Thymus (tissue), 11 donors: Measurements from ENCODE around the gene PKD1. TPM values are rescaled to one million over a fixed set of nuclear protein-coding genes. Genes with fewer than 3 reads are reported as not detected.

ENCODE experiments used
- DNase-seq, 9 donors: peaks; one replicate each; pipeline ENCODE4 v3.0.0-alpha.2; 2013; ENCODE audit warnings: low spot score in 9 of 9, low read depth in 6 of 9, missing footprints in 1 of 9
- H3K27ac ChIP-seq, 2 donors: one replicate each; pipeline ENCODE4 v1.5.1; 2013; ENCODE audit warnings: control low read depth in 1 of 2, low read depth in 1 of 2, low read length in 1 of 2, mild to moderate bottlenecking in 1 of 2, moderate library complexity in 1 of 2
- H3K27me3 ChIP-seq, 2 donors: one replicate each; pipeline ENCODE4 v1.5.1; 2013; ENCODE audit warnings: low read length in 1 of 2; ENCODE audit not compliant: control insufficient read depth in 2 of 2, insufficient read depth in 1 of 2
- H3K36me3 ChIP-seq, 2 donors: one replicate each; pipeline ENCODE4 v1.5.1; 2013; ENCODE audit warnings: low read length in 1 of 2, mild to moderate bottlenecking in 1 of 2, moderate library complexity in 1 of 2; ENCODE audit not compliant: control insufficient read depth in 2 of 2, insufficient read depth in 2 of 2
- H3K4me1 ChIP-seq, 2 donors: one replicate each; pipeline ENCODE4 v1.5.1; 2013; ENCODE audit warnings: low read length in 2 of 2; ENCODE audit not compliant: control insufficient read depth in 2 of 2, insufficient read depth in 2 of 2
- H3K4me3 ChIP-seq, 2 donors: one replicate each; pipeline ENCODE4 v1.5.1; 2013; ENCODE audit warnings: low read length in 2 of 2, control low read depth in 1 of 2, mild to moderate bottlenecking in 1 of 2
- H3K9me3 ChIP-seq, 2 donors: one replicate each; pipeline ENCODE4 v1.5.1; 2013; ENCODE audit warnings: low read length in 1 of 2, mild to moderate bottlenecking in 1 of 2; ENCODE audit not compliant: control insufficient read depth in 2 of 2, insufficient read depth in 1 of 2
- WGBS: extraction: QIAGEN DNeasy Blood & Tissue Kit; methylation state at CpG from one replicate; pipeline ENCODE4 v1.1.7; 2013; 5-methylcytosine and 5-hydroxymethylcytosine counted together
- polyA plus RNA-seq: library from polyadenylated mRNA; stranded (reverse); fragments of 200-250 nt; gene quantifications from one replicate; pipeline ENCODE4 v1.2.3, GENCODE V29; 2013
- total RNA-seq: library from RNA; stranded (reverse); fragments of 120-200 nt; gene quantifications from one replicate; pipeline ENCODE4 v1.2.4, GENCODE V29; 2013
- donor health status: healthy.

Gene PKD1
- total and polyA plus RNA-seq, 2 donors: 13.4 to 35.3 TPM

- Histone ChIP-seq H3K4me3 (no peak overlapping the region), H3K27ac (no peak overlapping the region), H3K9me3 (no peaks in the 10 kb centered on the region), H3K27me3 (no peaks in the 10 kb centered on the region), H3K36me3 (peaks cover 59 to 78% of the 10 kb centered on the region in 2 donors), H3K4me1 (no peaks in the 10 kb centered on the region)
- 96% methylated on average over 34 of the region's 34 CpGs for WGBS
- no peak for DNase-seq
Observed at GRCh38 chr16:2071454-2072202, 64.1 kb downstream of the PKD1 start.

DNA sequence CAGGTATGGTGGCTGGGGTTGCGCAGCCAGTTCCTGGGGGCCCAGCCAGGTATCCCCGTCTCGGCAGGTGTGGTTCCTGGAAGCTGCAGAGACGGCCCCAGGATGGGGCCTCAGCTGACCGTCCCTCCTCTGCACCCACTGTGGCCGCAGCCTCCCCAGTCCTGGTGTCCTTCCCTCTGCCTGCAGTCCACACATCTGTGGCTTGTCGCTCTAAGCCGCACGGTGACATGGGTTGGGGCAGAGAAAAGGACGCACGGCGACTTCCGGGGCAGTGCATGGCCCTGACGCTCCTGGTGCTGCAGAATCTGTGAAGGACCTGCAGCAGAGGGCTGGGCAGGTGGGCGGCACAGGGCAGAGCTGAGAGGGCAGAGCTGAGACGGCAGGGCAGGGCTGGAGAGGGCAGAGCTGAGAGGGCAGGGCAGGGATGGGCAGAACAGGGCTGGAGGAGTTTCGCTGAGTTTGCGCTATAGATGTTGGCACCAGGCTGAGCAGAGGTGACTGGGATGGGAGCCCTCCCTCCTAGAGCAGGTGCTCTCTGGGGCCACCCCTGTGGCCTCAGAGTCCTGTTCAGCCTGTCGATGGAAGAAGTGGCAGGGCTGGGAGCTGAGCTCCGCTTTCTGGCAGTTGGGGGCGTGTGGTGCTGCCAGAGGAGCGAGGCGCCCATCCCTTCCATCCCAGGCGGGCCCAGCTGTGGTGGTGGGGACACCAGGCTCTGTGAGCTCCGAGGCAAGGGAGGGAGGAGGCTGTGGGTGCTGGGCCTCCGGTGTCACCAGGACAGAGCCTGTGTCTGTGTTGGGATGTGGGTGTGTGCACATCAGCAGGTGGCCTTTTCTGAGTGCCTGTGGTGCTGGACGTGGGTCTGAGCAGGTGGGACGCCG lies 64.9 kb downstream of the PKD1 start:
- no peak for DNase-seq
- Histone ChIP-seq H3K36me3 (peaks cover 58 to 77% of the 10 kb centered on the region in 2 donors), H3K4me1 (no peaks in the 10 kb centered on the region), H3K27me3 (no peaks in the 10 kb centered on the region), H3K4me3 (no peak overlapping the region), H3K9me3 (no peaks in the 10 kb centered on the region), H3K27ac (no peak overlapping the region)
- WGBS: 97% methylated on average over 29 of the region's 29 CpGs

GRCh38 chr16:2066139-2066538 lies 69.6 kb downstream of the PKD1 start:
- no peaks in the 10 kb centered on the region for H3K27me3 ChIP-seq
- no peak overlapping the region for H3K27ac ChIP-seq
- no peaks in the 10 kb centered on the region for H3K4me1 ChIP-seq
- no peaks in the 10 kb centered on the region for H3K9me3 ChIP-seq
- peaks cover 54 to 74% of the 10 kb centered on the region in 2 donors for H3K36me3 ChIP-seq
- no peak overlapping the region for H3K4me3 ChIP-seq
- no peak for DNase-seq
- WGBS: 98% methylated on average over 11 of the region's 11 CpGs

DNA sequence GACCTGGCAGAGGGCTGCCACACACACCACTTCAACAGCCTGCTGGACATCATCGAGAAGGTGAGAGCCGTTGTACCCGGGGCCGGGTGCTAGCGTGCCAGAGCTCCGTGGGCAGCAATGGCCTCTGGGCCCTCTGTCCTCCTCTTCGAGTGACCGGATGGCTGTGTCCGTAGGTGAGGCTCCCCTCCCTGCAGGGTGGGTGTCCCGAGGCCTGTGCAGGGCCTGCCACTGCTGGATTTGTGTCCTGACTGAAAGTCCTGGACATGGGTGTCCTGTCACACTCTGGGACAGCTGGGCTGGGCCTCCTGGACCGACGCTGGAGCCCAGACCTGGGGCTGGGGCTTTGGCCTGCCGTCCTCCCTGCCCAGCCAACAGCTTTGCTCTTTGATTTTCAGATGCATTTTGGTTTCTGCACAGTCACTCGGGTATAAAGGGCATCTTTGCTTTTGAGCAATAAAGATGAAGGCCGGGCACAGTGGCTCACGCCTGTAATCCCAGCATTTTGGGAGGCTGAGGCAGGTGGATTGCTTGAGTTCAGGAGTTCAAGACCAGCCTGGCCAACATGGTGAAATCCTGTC lies 71.2 kb downstream of the PKD1 start:
- Histone ChIP-seq H3K9me3 (no peaks in the 10 kb centered on the region), H3K4me3 (no peak overlapping the region), H3K27me3 (no peaks in the 10 kb centered on the region), H3K27ac (no peak overlapping the region), H3K36me3 (peaks cover 56 to 76% of the 10 kb centered on the region in 2 donors), H3K4me1 (no peaks in the 10 kb centered on the region)
- DNase-seq: no peak
- WGBS: 98% methylated on average over 16 of the region's 16 CpGs

DNA sequence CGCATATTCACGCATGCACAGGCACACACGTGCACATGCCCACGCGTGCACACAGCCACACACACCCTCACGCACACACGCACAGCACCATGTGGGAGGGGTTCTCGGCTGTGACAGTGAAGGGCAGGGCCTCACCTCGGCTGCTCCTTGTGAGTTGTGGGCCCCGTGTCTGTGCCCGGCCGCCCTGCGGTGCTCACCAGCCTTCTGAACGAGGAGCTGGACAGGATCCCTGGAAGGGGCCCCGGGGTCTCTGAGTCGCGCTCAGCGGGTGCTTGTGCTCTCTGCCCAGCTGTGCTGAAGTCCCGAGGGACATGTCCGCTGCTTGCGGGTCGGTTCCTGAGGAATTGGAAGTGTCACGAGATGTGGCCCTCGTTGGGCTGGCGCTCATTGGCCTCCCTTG lies 71.8 kb downstream of the PKD1 start:
- WGBS: 98% methylated on average over 25 of the region's 25 CpGs
- Histone ChIP-seq H3K27me3 (no peaks in the 10 kb centered on the region), H3K36me3 (peaks cover 55 to 73% of the 10 kb centered on the region in 2 donors), H3K4me1 (no peaks in the 10 kb centered on the region), H3K9me3 (no peaks in the 10 kb centered on the region), H3K4me3 (no peak overlapping the region), H3K27ac (no peak overlapping the region)
- DNase-seq: no peak

GRCh38 chr16:2062801-2063200 lies 72.9 kb downstream of the PKD1 start:
- H3K27ac ChIP-seq: no peak overlapping the region
- no peak for DNase-seq
- H3K27me3 ChIP-seq: no peaks in the 10 kb centered on the region
- no peaks in the 10 kb centered on the region for H3K9me3 ChIP-seq
- H3K4me3 ChIP-seq: no peak overlapping the region
- 98% methylated on average over 28 of the region's 28 CpGs for WGBS
- H3K36me3 ChIP-seq: peaks cover 50 to 80% of the 10 kb centered on the region in 2 donors
- H3K4me1 ChIP-seq: no peaks in the 10 kb centered on the region

DNA sequence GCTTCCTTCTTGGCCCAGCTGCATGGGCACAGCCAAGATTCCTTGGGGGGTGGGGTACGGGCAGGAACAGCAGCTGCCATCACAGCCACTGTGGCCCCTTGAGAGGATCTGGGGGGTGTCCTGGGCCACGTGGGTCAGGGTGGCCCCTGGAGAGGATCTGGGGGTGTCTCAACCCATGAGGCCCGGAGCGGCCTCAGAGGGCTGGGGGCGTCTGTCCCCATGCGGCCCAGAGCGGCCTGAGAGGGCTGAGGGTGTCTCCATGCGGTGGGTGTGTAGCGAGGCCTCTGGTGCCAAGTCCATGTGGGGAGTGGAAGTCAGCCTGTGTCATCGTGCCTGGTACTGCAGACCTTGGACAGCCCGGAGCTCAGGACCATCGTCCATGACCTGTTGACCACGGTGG lies 74.2 kb downstream of the PKD1 start:
- Histone ChIP-seq H3K27ac (no peak overlapping the region), H3K9me3 (no peaks in the 10 kb centered on the region), H3K27me3 (no peaks in the 10 kb centered on the region), H3K4me3 (no peak overlapping the region), H3K36me3 (peaks cover 54 to 79% of the 10 kb centered on the region in 2 donors), H3K4me1 (no peaks in the 10 kb centered on the region)
- 97% methylated on average over 13 of the region's 13 CpGs for WGBS
- no peak for DNase-seq

- Histone ChIP-seq H3K27ac (no peak overlapping the region), H3K4me1 (no peaks in the 10 kb centered on the region), H3K4me3 (no peak overlapping the region), H3K9me3 (no peaks in the 10 kb centered on the region), H3K27me3 (no peaks in the 10 kb centered on the region), H3K36me3 (peaks cover 51 to 79% of the 10 kb centered on the region in 2 donors)
- WGBS: 97% methylated on average over 18 of the region's 18 CpGs
- no peak for DNase-seq
Observed at GRCh38 chr16:2061023-2061422, 74.7 kb downstream of the PKD1 start.

DNA sequence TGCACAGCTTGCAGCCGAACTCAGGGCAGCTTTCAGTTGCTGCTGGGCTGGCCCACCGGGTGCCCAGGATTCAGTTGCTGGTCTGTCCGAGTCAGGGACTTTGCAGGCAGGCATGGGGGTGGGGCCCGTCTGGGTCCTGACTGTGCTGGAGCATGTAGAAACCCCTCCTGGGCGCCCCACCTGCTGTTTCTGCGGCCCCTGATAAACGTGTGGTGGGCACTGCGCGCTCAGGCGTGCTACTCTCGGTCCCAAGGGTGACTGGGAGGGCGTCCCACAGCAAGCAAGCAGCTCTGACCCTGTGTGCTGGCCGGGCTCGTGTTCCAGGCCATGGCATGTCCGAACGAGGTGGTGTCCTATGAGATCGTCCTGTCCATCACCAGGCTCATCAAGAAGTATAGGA lies 75.4 kb downstream of the PKD1 start:
- 96% methylated on average over 17 of the region's 17 CpGs for WGBS
- H3K36me3 ChIP-seq: peaks cover 44 to 77% of the 10 kb centered on the region in 2 donors
- H3K4me1 ChIP-seq: no peaks in the 10 kb centered on the region
- H3K4me3 ChIP-seq: no peak overlapping the region
- no peaks in the 10 kb centered on the region for H3K27me3 ChIP-seq
- no peaks in the 10 kb centered on the region for H3K9me3 ChIP-seq
- DNase-seq: no peak
- H3K27ac ChIP-seq: no peak overlapping the region
